ENCODE measurements around the gene NFE2L2.

DNA sequence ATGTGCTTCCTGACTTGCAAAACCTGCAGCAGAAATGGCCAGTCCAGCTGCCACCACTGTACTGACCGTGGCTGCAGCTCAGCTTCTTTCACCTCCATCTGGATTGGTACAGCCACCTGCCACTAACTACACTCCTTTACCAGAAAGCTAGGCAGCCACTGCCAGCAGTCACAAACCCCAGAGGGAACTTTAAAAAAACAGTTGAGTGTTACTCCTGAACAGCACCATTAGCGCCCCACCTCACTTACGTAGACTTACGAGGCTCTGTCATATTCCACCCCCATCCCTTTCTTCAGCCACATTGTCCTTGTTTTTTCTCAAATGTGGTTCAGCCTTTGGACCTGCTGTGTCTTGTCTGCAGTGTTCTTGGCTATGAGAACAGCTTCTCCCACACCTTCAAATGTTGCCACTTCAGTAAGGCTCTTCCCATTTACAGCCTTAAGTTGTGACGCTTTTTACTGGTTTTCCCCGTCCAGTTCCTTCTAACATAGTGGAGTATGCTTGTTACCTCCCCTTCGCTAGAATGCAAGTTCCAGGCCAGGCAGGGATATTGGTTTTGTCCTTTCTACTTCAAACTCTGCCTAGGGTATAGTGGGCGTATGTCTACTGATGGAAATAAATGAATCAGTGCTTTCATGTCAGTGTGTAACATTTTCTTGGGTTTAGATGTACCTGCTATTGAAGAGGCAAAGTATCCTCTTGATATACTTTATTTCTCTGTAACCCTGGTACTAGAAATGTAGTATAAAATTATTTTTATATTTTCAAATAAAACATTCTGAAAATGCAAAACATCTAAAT lies 34.9 kb downstream of the NFE2L2 start:
- no peak for TF ChIP-seq EZH2 (IDR thresholded peaks at IDR 0.05; ENCODE audit: borderline replicate concordance, low read length)
- TF ChIP-seq, protein P1, sequence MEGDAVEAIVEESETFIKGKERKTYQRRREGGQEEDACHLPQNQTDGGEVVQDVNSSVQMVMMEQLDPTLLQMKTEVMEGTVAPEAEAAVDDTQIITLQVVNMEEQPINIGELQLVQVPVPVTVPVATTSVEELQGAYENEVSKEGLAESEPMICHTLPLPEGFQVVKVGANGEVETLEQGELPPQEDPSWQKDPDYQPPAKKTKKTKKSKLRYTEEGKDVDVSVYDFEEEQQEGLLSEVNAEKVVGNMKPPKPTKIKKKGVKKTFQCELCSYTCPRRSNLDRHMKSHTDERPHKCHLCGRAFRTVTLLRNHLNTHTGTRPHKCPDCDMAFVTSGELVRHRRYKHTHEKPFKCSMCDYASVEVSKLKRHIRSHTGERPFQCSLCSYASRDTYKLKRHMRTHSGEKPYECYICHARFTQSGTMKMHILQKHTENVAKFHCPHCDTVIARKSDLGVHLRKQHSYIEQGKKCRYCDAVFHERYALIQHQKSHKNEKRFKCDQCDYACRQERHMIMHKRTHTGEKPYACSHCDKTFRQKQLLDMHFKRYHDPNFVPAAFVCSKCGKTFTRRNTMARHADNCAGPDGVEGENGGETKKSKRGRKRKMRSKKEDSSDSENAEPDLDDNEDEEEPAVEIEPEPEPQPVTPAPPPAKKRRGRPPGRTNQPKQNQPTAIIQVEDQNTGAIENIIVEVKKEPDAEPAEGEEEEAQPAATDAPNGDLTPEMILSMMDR (conservative IDR thresholded peaks at IDR 0.05 in 1 of 2, IDR thresholded peaks at IDR 0.05 in 1 of 2; ENCODE audit: extremely low read depth in 1 of 2, insufficient read depth in 1 of 2, low read depth in 1 of 2, low read length in 2 of 2) = no peak

All from mammary epithelial cell (primary cell).